ENCODE data around the gene KCTD5. TPM values are rescaled to one million over a fixed set of nuclear protein-coding genes. Genes with fewer than 3 reads are reported as not detected.
"Not testable (repeated sequence)": the region's sequence is repeated elsewhere in the genome, so short reads cannot be mapped to it uniquely, and the experiment has no call there.

KCTD5 gene
- polyA plus RNA-seq, 12 donors, result 18.0 to 26.1 (median 21.0) TPM; not detected in 1

GRCh38 chr16:2692948-2693651 lies 10.8 kb downstream of the KCTD5 start:
- peak; percentile 38 for DNase-seq

GRCh38 chr16:2696601-2697250 lies 14.4 kb downstream of the KCTD5 start:
- not testable (repeated sequence) for DNase-seq

- DNase-seq, result no peak
These were observed 15.2 kb downstream of the KCTD5 start for GRCh38 chr16:2697401-2697948.

- DNase-seq, result no peak
These were observed 16.0 kb downstream of the KCTD5 start for GRCh38 chr16:2698103-2698870.

- DNase-seq, result no peak
These were observed 16.8 kb downstream of the KCTD5 start for GRCh38 chr16:2698965-2699750.

GRCh38 chr16:2699791-2700600 lies 17.7 kb downstream of the KCTD5 start:
- DNase-seq, result no peak

GRCh38 chr16:2700786-2701185 lies 18.5 kb downstream of the KCTD5 start:
- no peak for DNase-seq

- no peak for DNase-seq
These were observed 18.9 kb downstream of the KCTD5 start for GRCh38 chr16:2701272-2701671.

- DNase-seq, result no peak
These were observed 19.6 kb downstream of the KCTD5 start for GRCh38 chr16:2701713-2702437.

- no peak for DNase-seq
These were observed 20.1 kb downstream of the KCTD5 start for GRCh38 chr16:2702438-2702825.

GRCh38 chr16:2702871-2703745 lies 20.8 kb downstream of the KCTD5 start:
- no peak for DNase-seq

GRCh38 chr16:2704166-2704982 lies 22.1 kb downstream of the KCTD5 start:
- no peak for DNase-seq

- DNase-seq, result no peak
These were observed 22.6 kb downstream of the KCTD5 start for GRCh38 chr16:2704983-2705275.

GRCh38 chr16:2705351-2705750 lies 23.0 kb downstream of the KCTD5 start:
- no peak for DNase-seq

- DNase-seq, result no peak
These were observed 23.8 kb downstream of the KCTD5 start for GRCh38 chr16:2706085-2706484.

GRCh38 chr16:2706611-2707311 lies 24.4 kb downstream of the KCTD5 start:
- no peak for DNase-seq

Measured in muscle of arm (tissue), 12 donors.